ENCODE measurements around the gene KRTAP10-8. TPM values are rescaled to one million over a fixed set of nuclear protein-coding genes. Genes with fewer than 3 reads are reported as not detected.
"Not testable (repeated sequence)": the region's sequence is repeated elsewhere in the genome, so short reads cannot be mapped to it uniquely, and the experiment has no call there.

Gene KRTAP10-8
- total RNA-seq, 1 donor, result not detected

DNA sequence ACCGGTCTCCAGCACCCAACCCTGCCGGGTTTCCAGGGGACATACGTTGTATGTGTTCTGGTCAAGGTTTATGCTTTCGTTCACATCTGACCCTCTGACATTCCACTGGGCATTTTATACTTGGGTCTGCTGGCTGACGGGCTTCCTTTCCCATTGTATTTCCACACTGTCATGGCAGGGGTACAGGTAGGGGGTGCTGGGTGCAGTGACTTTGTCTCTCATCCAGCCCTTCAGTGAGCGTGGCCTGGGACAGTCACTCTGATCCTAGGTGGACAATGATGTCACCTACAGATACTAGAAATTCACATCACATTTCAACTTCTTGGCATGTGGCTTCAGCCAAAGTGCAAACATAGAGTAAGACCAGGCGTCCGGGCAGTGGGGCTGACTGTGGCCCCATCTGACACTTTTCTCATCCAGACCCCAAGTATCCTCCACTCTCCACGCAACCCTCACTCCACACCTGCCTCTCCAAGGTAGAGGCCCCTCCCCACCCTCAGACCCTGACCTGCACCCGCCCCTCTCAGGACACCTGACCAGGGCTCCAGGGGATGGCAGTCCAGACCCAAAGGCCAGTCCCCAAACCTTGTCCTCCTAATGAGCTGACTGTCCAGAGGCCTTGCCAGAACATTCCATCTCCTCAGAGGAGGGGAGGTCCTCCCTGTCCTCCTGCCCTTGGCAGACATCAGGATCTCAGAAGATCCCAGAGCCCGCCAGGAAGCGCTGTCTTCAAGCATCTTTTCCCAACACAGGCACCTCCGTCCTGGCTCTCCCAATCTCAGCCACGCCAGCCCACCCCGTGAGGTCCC is 24.5 kb downstream of the KRTAP10-8 start:
- Histone ChIP-seq H3K9me3 (ENCODE audit: low read depth, low read length) (peaks cover 10% of the 10 kb centered on the region), H3K4me3 (ENCODE audit: low read length) (no peak overlapping the region), H3K4me1 (ENCODE audit: insufficient read depth, low read length) (no peaks in the 10 kb centered on the region), H3K27me3 (ENCODE audit: insufficient read depth, low read length) (peaks cover 3% of the 10 kb centered on the region)

GRCh38 chr21:44637018-44637850 is 25.4 kb downstream of the KRTAP10-8 start, which contains the start of gene KRTAP10-10:
Gene KRTAP10-10, plus strand, starts transcription at chr21:44637356. Its CDS starts 62 bp downstream, at chr21:44637418.
- Histone ChIP-seq H3K4me1 (ENCODE audit: insufficient read depth, low read length) (no peaks in the 10 kb centered on the region), H3K9me3 (ENCODE audit: low read depth, low read length) (peaks cover 4% of the 10 kb centered on the region), H3K27me3 (ENCODE audit: insufficient read depth, low read length) (peaks cover 3% of the 10 kb centered on the region), H3K4me3 (ENCODE audit: low read length) (no peak within 1 kb of the TSS)

DNA sequence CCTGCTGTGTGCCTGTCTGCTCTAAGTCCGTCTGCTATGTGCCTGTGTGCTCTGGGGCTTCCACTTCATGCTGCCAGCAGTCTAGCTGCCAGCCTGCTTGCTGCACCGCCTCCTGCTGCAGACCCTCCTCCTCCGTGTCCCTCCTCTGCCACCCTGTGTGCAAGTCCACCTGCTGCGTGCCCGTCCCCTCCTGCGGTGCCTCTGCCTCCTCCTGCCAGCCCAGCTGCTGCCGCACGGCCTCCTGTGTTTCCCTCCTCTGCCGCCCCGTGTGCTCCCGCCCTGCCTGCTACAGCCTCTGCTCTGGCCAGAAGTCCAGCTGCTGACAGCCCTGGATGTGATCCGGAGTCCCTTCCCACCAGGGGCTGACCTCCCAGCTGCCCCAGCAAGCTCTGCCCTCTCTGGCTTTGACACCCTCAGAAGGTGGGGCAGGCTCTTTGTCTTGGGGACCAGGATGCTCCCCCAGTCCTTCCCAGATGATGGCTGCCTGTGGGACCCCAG is 26.0 kb downstream of the KRTAP10-8 start:
- H3K4me3 ChIP-seq (ENCODE audit: low read length); H3K9me3 ChIP-seq (ENCODE audit: low read depth, low read length); H3K27me3 ChIP-seq (ENCODE audit: insufficient read depth, low read length); H3K4me1 ChIP-seq (ENCODE audit: insufficient read depth, low read length): not testable (repeated sequence)

DNA sequence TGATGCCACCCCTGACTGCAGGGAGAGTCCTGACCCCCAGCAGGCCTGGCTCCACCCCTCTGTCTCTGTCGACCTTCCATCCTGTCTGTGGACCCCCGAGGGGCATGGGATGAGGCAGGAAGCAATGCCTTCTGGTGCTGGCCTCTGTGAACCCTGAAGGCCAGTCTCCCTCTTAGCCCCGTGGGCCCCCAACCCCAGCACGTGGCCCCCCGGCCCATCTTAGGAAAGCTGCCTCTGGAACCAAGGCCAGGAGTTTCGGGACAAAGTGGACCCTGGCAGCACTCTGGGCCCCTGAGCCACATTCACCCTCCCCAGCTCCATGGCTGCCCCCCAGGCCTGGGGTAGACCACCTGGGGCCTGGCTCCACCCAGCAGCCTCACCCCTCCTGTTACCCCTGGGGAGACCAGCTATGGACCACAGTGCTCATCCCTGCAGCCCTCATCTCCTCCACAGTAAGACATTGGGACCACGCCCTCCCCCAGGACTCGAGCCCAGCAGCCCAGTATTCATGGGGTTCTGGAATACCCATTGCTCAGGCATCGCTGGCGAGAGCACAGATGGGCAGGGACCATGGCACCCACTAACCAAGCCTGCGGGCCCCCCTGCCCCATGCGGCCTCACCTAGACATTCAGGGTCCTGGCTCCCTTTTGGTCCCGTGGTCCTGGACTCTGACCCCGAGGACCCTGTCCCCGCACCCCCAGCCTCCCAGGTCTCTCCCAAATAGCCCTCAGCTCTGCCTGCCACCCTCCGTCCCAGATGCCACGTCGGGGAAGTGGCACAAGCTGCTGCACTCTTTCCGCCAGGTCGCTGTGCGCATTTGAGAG is 26.8 kb downstream of the KRTAP10-8 start:
- not testable (repeated sequence) for H3K4me3 ChIP-seq (ENCODE audit: low read length); H3K9me3 ChIP-seq (ENCODE audit: low read depth, low read length); H3K27me3 ChIP-seq (ENCODE audit: insufficient read depth, low read length); H3K4me1 ChIP-seq (ENCODE audit: insufficient read depth, low read length)

GRCh38 chr21:44639331-44639655 is 27.4 kb downstream of the KRTAP10-8 start:
- Histone ChIP-seq H3K9me3 (ENCODE audit: low read depth, low read length) (peaks cover 6% of the 10 kb centered on the region), H3K4me1 (ENCODE audit: insufficient read depth, low read length) (no peaks in the 10 kb centered on the region), H3K4me3 (ENCODE audit: low read length) (no peak overlapping the region), H3K27me3 (ENCODE audit: insufficient read depth, low read length) (no peaks in the 10 kb centered on the region)

DNA sequence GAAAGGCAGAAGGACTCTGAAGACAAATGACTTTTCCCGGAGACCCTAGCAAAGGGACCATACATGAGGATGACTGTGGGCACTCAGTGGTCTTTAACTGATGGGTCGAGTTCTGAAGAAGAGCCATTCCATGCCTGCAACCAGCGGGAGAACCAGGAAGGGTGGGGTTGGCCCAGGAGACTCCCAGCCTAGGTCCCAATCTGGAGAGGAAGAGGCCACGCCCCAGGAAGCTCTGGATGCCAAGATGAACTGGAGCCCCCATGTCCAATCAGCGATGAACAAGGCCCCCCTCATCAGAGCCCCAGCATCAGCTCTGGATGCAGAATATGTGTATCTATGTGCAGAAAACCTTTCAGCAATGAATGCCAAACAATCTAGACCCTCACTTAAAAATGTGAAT is 28.9 kb downstream of the KRTAP10-8 start:
- H3K9me3 ChIP-seq (ENCODE audit: low read depth, low read length), result peaks cover 14% of the 10 kb centered on the region
- H3K4me3 ChIP-seq (ENCODE audit: low read length), result no peak overlapping the region
- H3K27me3 ChIP-seq (ENCODE audit: insufficient read depth, low read length), result no peaks in the 10 kb centered on the region
- no peaks in the 10 kb centered on the region for H3K4me1 ChIP-seq (ENCODE audit: insufficient read depth, low read length)

DNA sequence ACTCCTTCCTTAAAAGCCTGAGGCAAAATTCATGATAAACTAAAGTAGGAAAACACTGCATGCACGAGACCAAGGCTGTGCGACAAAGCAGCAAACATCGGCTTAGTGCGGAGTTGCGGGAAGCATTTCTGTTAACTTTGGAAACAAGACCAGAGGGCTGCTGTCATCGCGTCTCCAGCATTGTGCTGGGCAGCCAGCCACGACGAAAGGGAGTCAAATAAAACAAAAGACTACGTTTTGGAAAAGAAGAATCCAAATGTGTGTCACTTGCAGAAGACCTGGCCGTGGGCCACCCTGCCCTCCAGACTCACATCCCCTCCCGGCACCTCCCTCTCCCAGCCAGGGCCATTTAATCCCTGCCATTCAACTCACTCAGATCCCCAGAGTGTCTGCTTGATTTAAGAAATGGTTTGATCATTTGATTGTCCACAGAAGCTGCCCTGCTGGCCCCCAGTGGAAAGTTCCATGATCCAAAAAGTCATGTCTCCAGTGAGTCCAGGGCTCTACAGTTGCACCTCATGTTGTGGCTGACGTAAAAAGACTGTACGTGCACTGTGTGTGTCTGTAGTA is 31.9 kb downstream of the KRTAP10-8 start:
- Histone ChIP-seq H3K4me1 (ENCODE audit: insufficient read depth, low read length) (no peaks in the 10 kb centered on the region), H3K4me3 (ENCODE audit: low read length) (no peak overlapping the region), H3K27me3 (ENCODE audit: insufficient read depth, low read length) (no peaks in the 10 kb centered on the region), H3K9me3 (ENCODE audit: low read depth, low read length) (peaks cover 14% of the 10 kb centered on the region)

GRCh38 chr21:44644878-44645277 is 33.0 kb downstream of the KRTAP10-8 start:
- no peak overlapping the region for H3K4me3 ChIP-seq (ENCODE audit: low read length)
- H3K9me3 ChIP-seq (ENCODE audit: low read depth, low read length), result peaks cover 14% of the 10 kb centered on the region
- no peaks in the 10 kb centered on the region for H3K4me1 ChIP-seq (ENCODE audit: insufficient read depth, low read length)
- H3K27me3 ChIP-seq (ENCODE audit: insufficient read depth, low read length), result no peaks in the 10 kb centered on the region

DNA sequence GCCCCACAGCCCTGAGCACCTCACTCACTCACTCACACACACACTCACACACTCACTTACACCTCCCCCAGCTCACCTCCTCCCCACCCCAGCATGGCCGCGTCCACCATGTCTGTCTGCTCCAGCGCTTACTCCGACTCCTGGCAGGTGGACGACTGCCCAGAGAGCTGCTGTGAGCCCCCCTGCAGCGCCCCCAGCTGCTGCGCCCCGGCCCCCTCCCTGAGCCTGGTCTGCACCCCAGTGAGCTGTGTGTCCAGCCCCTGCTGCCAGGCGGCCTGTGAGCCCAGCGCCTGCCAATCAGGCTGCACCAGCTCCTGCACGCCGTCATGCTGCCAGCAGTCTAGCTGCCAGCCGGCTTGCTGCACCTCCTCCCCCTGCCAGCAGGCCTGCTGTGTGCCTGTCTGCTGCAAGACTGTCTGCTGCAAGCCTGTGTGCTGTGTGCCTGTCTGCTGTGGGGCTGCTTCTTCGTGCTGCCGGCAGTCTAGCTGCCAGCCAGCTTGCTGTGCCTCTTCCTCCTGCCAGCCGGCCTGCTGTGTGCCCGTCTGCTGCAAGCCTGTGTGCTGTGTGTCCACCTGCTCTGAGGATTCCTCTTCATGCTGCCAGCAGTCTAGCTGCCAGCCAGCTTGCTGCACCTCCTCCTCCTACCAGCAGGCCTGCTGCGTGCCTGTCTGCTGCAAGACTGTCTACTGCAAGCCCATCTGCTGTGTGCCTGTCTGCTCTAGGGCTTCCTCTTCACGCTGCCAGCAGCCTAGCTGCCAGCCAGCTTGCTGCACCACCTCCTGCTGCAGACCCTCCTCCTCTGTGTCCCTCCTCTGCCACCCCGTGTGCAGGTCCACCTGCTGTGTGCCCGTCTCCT is 34.7 kb downstream of the KRTAP10-8 start, which contains the start of gene KRTAP10-11:
TSS of gene KRTAP10-11 (plus strand) at position 49 of the 856 bp plus-strand sequence. CDS start at position 94, 45 bp downstream.
- not testable (repeated sequence) for H3K4me1 ChIP-seq (ENCODE audit: insufficient read depth, low read length); H3K27me3 ChIP-seq (ENCODE audit: insufficient read depth, low read length); H3K4me3 ChIP-seq (ENCODE audit: low read length)
- H3K9me3 ChIP-seq (ENCODE audit: low read depth, low read length), result peaks cover 14% of the 10 kb centered on the region

- Histone ChIP-seq H3K4me3 (ENCODE audit: low read length) (no peak overlapping the region), H3K9me3 (ENCODE audit: low read depth, low read length) (peaks cover 14% of the 10 kb centered on the region), H3K27me3 (ENCODE audit: insufficient read depth, low read length) (no peaks in the 10 kb centered on the region)
Observed at GRCh38 chr21:44647222-44647552, 35.3 kb downstream of the KRTAP10-8 start.

GRCh38 chr21:44648557-44649311 is 36.9 kb downstream of the KRTAP10-8 start:
- peaks cover 2% of the 10 kb centered on the region for H3K4me1 ChIP-seq (ENCODE audit: insufficient read depth, low read length)
- peaks cover 14% of the 10 kb centered on the region for H3K9me3 ChIP-seq (ENCODE audit: low read depth, low read length)
- no peaks in the 10 kb centered on the region for H3K27me3 ChIP-seq (ENCODE audit: insufficient read depth, low read length)
- H3K4me3 ChIP-seq (ENCODE audit: low read length), result no peak overlapping the region

More at GRCh38 chr21:44647222-44647552, 35.3 kb downstream of the KRTAP10-8 start:
- no peaks in the 10 kb centered on the region for H3K4me1 ChIP-seq (ENCODE audit: insufficient read depth, low read length)

GRCh38 chr21:44649521-44650100 is 37.7 kb downstream of the KRTAP10-8 start:
- Histone ChIP-seq H3K4me1 (ENCODE audit: insufficient read depth, low read length) (peaks cover 9% of the 10 kb centered on the region), H3K4me3 (ENCODE audit: low read length) (no peak overlapping the region), H3K9me3 (ENCODE audit: low read depth, low read length) (peaks cover 5% of the 10 kb centered on the region), H3K27me3 (ENCODE audit: insufficient read depth, low read length) (no peaks in the 10 kb centered on the region)

All from mononuclear cell (primary cell).